K562 (cell line): Measurements from ENCODE around the gene LTBP4. TPM values are rescaled to one million over a fixed set of nuclear protein-coding genes. Genes with fewer than 3 reads are reported as not detected.
A peak's percentile ranks its signal among the peaks of the same experiment; 100 is the strongest.

Experiments
- CHCHD3 ChIP-seq: fragments of 250-450 bp; sonication (Bioruptor Pico); IDR thresholded peaks from 2 replicates; pipeline ENCODE4 v2.1.2; 2022; ENCODE audit warnings: mild to moderate bottlenecking
- ELF4 ChIP-seq: fragments of 450-650 bp; formaldehyde crosslinking; IDR thresholded peaks from 2 replicates; pipeline ENCODE4 v1.4.0; 2022; ENCODE audit warnings: missing genetic modification characterization
- FOXJ3 ChIP-seq: sonication (generic); formaldehyde crosslinking; IDR thresholded peaks from 2 replicates; pipeline ENCODE4 v1.4.0; 2020; ENCODE audit warnings: mild to moderate bottlenecking, missing genetic modification reagents
- GATAD2A ChIP-seq: fragments of 450-650 bp; IDR thresholded peaks from 2 replicates; pipeline ENCODE4 v1.6.1; 2017
- ILF3 ChIP-seq: fragments of 450-650 bp; IDR thresholded peaks from 2 replicates; pipeline ENCODE4 v1.6.1; 2018; ENCODE audit warnings: antibody characterized with exemption, mild to moderate bottlenecking, moderate library complexity, borderline replicate concordance
- MAZ ChIP-seq, 2 experiments: fragments of 450-650 bp in 1 of 2; sonication (generic) in 1 of 2; formaldehyde crosslinking; IDR thresholded peaks in 1 of 2; conservative IDR thresholded peaks in 1 of 2; 2 replicates each; pipeline versions ENCODE4 v1.4.0 to v1.5.0; 2020; ENCODE audit warnings: mild to moderate bottlenecking in 1 of 2, missing genetic modification reagents in 1 of 2
- PTTG1 ChIP-seq: fragments of 450-650 bp; IDR thresholded peaks from 2 replicates; pipeline ENCODE4 v1.6.1; 2016; ENCODE audit warnings: low read depth, mild to moderate bottlenecking, missing genetic modification characterization, missing compliant biosample characterization
- RUNX1 ChIP-seq: sonication (generic); IDR thresholded peaks from 2 replicates; pipeline ENCODE4 v1.6.1; 2016; ENCODE audit warnings: antibody characterized with exemption, low read depth
- TAL1 ChIP-seq: fragments of 450-650 bp; IDR thresholded peaks from 2 replicates; pipeline ENCODE4 v1.6.1; 2016; ENCODE audit warnings: mild to moderate bottlenecking
- WHSC1 ChIP-seq: IDR thresholded peaks from one replicate; pipeline ENCODE4 v1.6.1; 2012; ENCODE audit warnings: low read length, control low read depth, inconsistent platforms
- YBX1 ChIP-seq: fragments of 450-650 bp; IDR thresholded peaks from 2 replicates; pipeline ENCODE4 v1.7.1; 2016; ENCODE audit warnings: mild to moderate bottlenecking
- ZBED1 ChIP-seq: IDR thresholded peaks from 2 replicates; pipeline ENCODE4 v1.6.1; 2014
- ZBTB7A ChIP-seq: IDR thresholded peaks from 2 replicates; pipeline ENCODE4 v1.6.1; 2011; ENCODE audit warnings: low read depth, mild to moderate bottlenecking, low read length, moderate library complexity, borderline replicate concordance; ENCODE audit not compliant: control insufficient read depth
- ZEB2 ChIP-seq: fragments of 450-650 bp; IDR thresholded peaks from 2 replicates; pipeline ENCODE4 v1.6.1; 2016
- ZNF263 ChIP-seq: sonication (generic); formaldehyde crosslinking; IDR thresholded peaks from 2 replicates; pipeline ENCODE4 v1.8.0; 2022; ENCODE audit warnings: mild to moderate bottlenecking, missing genetic modification reagents, borderline replicate concordance
- ZNF764 ChIP-seq: fragments of 250-450 bp; sonication (Bioruptor Pico); IDR thresholded peaks from 2 replicates; pipeline ENCODE4 v1.4.0; 2020; ENCODE audit warnings: low read depth, mild to moderate bottlenecking, moderate library complexity
- polyA plus RNA-seq, 8 experiments: library from polyadenylated mRNA; depleted of rRNA in 4 of 8; stranded (reverse) in 5 of 8; unstranded in 3 of 8; fragments of >200 nt; fragmentation: Nextera tagmentation in 2 of 8; fragmentation: Illumina TruSeq in 1 of 8; extraction: Ambion mirVana in 2 of 8; extraction: Trizol in 1 of 8; gene quantifications; 2 replicates each; pipeline versions ENCODE4 v1.2.1 to v1.2.3, GENCODE V29; 2011 to 2014; ENCODE audit warnings: inconsistent platforms in 1 of 8, missing spikeins in 1 of 8
- total RNA-seq, 7 experiments: library from RNA; depleted of rRNA in 6 of 7; stranded (reverse); fragments of >200 nt in 6 of 7; fragmentation: Illumina TruSeq in 2 of 7; extraction: Trizol in 2 of 7; gene quantifications; 2 replicates each; pipeline versions ENCODE4 v1.2.1 to v1.2.3, GENCODE V29; 2011 to 2021; ENCODE audit warnings: low replicate concordance in 1 of 7
- TF ChIP-seq, protein P1 (sequence below): fragments of 450-650 bp; IDR thresholded peaks from 2 replicates; pipeline ENCODE4 v1.6.1; 2016
- TF ChIP-seq, protein P2 (sequence below): fragments of 450-650 bp; formaldehyde crosslinking; IDR thresholded peaks from 2 replicates; pipeline ENCODE4 v1.4.0; 2020; ENCODE audit warnings: mild to moderate bottlenecking
- TF ChIP-seq, protein P3 (sequence below), 2 experiments: fragments of 450-650 bp in 1 of 2; sonication (generic) in 1 of 2; formaldehyde crosslinking in 1 of 2; IDR thresholded peaks; 2 replicates each; pipeline versions ENCODE4 v1.7.1 to v1.9.0; 2016 to 2022; ENCODE audit warnings: inconsistent platforms in 1 of 2, mild to moderate bottlenecking in 1 of 2, missing genetic modification reagents in 1 of 2

LTBP4 gene
- total and polyA plus RNA-seq, 9 of the 15 experiments (the other 6 are each of a cell fraction or from before 2014, with no cell fraction given) = 0.35 to 160 (median 31.6) TPM

DNA sequence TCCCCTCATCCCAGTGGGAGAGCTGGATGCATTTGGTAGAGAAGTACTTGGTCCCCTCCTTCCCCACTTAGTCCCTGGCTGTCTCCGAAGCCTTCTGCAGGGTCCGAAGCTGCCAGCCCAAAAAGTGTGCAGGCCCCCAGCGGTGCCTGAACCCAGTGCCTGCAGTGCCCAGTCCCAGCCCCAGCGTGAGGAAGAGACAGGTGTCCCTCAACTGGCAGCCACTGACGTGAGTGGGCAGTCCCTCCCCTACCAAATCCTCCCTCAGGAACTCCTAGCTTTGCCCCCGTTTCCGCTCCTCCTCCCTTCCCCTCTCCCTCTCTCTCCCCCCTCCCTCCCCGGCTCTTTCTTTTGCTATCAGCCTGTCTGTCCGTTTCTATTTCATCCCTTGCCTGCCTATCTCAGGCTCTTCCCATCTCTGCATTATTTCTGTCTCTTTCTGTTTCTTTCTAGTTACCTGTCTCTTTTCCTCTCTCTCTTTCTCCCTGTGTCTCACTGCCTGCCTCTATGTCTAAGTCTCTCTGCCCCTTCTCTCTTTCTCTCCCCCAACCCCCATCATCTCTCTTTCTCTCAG lies 1.8 kb upstream of the LTBP4 start (continued):
- TF ChIP-seq, protein P1, sequence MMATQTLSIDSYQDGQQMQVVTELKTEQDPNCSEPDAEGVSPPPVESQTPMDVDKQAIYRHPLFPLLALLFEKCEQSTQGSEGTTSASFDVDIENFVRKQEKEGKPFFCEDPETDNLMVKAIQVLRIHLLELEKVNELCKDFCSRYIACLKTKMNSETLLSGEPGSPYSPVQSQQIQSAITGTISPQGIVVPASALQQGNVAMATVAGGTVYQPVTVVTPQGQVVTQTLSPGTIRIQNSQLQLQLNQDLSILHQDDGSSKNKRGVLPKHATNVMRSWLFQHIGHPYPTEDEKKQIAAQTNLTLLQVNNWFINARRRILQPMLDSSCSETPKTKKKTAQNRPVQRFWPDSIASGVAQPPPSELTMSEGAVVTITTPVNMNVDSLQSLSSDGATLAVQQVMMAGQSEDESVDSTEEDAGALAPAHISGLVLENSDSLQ = peak; percentile 88
- TF ChIP-seq ZNF764 (CRISPR knock-in tag) (no peak), ZNF263 (CRISPR knock-in tag) (peak; percentile 46; the same call in 1 of the 2 replicates), GATAD2A (0 out of 2 replicates have a peak, but pooled peaks have one; percentile 68), PTTG1 (no peak), CHCHD3 (CRISPR knock-in tag) (no peak), ZBED1 (no peak), ZEB2 (peak; percentile 44; the same call in 1 of the 2 replicates), MAZ (CRISPR knock-in tag; conservative IDR thresholded peaks at IDR 0.05 in 1 of 2, IDR thresholded peaks at IDR 0.05 in 1 of 2) (peak; percentile 42 to 53), RUNX1 (no peak), ILF3 (no peak), YBX1 (peak; percentile 18; the same call in 1 of the 2 replicates), ELF4 (CRISPR knock-in tag) (peak; percentile 64; the same call in 1 of the 2 replicates), FOXJ3 (no peak), TAL1 (peak; percentile 19; the same call in 1 of the 2 replicates), ZBTB7A (0 out of 2 replicates have a peak, but pooled peaks have one; percentile 48), WHSC1 (no peak)
- TF ChIP-seq, protein P2, sequence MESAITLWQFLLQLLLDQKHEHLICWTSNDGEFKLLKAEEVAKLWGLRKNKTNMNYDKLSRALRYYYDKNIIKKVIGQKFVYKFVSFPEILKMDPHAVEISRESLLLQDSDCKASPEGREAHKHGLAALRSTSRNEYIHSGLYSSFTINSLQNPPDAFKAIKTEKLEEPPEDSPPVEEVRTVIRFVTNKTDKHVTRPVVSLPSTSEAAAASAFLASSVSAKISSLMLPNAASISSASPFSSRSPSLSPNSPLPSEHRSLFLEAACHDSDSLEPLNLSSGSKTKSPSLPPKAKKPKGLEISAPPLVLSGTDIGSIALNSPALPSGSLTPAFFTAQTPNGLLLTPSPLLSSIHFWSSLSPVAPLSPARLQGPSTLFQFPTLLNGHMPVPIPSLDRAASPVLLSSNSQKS (CRISPR knock-in tag) = no peak
- TF ChIP-seq, protein P3, sequence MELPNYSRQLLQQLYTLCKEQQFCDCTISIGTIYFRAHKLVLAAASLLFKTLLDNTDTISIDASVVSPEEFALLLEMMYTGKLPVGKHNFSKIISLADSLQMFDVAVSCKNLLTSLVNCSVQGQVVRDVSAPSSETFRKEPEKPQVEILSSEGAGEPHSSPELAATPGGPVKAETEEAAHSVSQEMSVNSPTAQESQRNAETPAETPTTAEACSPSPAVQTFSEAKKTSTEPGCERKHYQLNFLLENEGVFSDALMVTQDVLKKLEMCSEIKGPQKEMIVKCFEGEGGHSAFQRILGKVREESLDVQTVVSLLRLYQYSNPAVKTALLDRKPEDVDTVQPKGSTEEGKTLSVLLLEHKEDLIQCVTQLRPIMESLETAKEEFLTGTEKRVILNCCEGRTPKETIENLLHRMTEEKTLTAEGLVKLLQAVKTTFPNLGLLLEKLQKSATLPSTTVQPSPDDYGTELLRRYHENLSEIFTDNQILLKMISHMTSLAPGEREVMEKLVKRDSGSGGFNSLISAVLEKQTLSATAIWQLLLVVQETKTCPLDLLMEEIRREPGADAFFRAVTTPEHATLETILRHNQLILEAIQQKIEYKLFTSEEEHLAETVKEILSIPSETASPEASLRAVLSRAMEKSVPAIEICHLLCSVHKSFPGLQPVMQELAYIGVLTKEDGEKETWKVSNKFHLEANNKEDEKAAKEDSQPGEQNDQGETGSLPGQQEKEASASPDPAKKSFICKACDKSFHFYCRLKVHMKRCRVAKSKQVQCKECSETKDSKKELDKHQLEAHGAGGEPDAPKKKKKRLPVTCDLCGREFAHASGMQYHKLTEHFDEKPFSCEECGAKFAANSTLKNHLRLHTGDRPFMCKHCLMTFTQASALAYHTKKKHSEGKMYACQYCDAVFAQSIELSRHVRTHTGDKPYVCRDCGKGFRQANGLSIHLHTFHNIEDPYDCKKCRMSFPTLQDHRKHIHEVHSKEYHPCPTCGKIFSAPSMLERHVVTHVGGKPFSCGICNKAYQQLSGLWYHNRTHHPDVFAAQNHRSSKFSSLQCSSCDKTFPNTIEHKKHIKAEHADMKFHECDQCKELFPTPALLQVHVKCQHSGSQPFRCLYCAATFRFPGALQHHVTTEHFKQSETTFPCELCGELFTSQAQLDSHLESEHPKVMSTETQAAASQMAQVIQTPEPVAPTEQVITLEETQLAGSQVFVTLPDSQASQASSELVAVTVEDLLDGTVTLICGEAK (IDR thresholded peaks at IDR 0.05) = 0 out of 2 replicates have a peak, but pooled peaks have one; percentile 42
- TF ChIP-seq, protein P3 (CRISPR knock-in tag; IDR thresholded peaks at IDR 0.05) = no peak
